A673 (cell line): Measurements from ENCODE around the gene EHD4. TPM values are rescaled to one million over a fixed set of nuclear protein-coding genes. Genes with fewer than 3 reads are reported as not detected.
A peak's percentile ranks its signal among the peaks of the same experiment; 100 is the strongest.

Experiments used
- BruUV-seq: library from RNA; stranded (reverse); fragments of 400-500 nt; replicated peaks from 2 replicates; lab custom pipeline; 2021; lab: Mats Ljungman, UMichigan
- CTCF ChIA-PET: fragments of 300-600 bp; sonication (Branson Sonifier 250); formaldehyde crosslinking; loops from one replicate; lab custom pipeline; 2022; ENCODE audit warnings: antibody characterized with exemption; lab: Charles Lee
- POLR2A ChIA-PET: fragments of 300-600 bp; sonication (Branson Sonifier 250); formaldehyde crosslinking; loops from one replicate; lab custom pipeline; 2022; ENCODE audit warnings: antibody characterized with exemption; ENCODE audit not compliant: low non-redundant PET; lab: Charles Lee
- DNase-seq: peaks from one replicate; pipeline ENCODE4 v3.0.0-alpha.2; 2015; ENCODE audit warnings: low spot score
- H3K27ac ChIP-seq: fragments of 200-600 bp; sonication (generic); 2 replicates; pipeline ENCODE4 v1.5.1; 2016; ENCODE audit warnings: mixed run types, low read depth, mild to moderate bottlenecking, mixed read lengths, antibody characterized with exemption, low read length; ENCODE audit not compliant: poor library complexity, severe bottlenecking
- H3K27me3 ChIP-seq: fragments of 200-600 bp; sonication (generic); replicated peaks from 2 replicates; pipeline ENCODE4 v1.6.1; 2017; ENCODE audit warnings: mixed run types, low read depth, mild to moderate bottlenecking, mixed read lengths, antibody characterized with exemption, low read length; ENCODE audit not compliant: insufficient read depth, poor library complexity
- H3K36me3 ChIP-seq: fragments of 200-600 bp; sonication (generic); 2 replicates; pipeline ENCODE4 v1.6.1; 2016; ENCODE audit warnings: mixed run types, mild to moderate bottlenecking, mixed read lengths, antibody characterized with exemption, low read length; ENCODE audit not compliant: insufficient read depth, poor library complexity, severe bottlenecking
- H3K4me1 ChIP-seq: fragments of 200-600 bp; sonication (generic); 2 replicates; pipeline ENCODE4 v1.6.1; 2017; ENCODE audit warnings: mixed run types, mild to moderate bottlenecking, mixed read lengths, antibody characterized with exemption, low read length; ENCODE audit not compliant: insufficient read depth, poor library complexity, severe bottlenecking
- H3K4me3 ChIP-seq: fragments of 200-600 bp; sonication (generic); 2 replicates; pipeline ENCODE4 v1.5.1; 2016; ENCODE audit warnings: low read depth, mixed run types, mild to moderate bottlenecking, mixed read lengths, low read length; ENCODE audit not compliant: poor library complexity, severe bottlenecking
- H3K9me3 ChIP-seq: fragments of 200-600 bp; sonication (generic); 2 replicates; pipeline ENCODE4 v1.6.1; 2016; ENCODE audit warnings: mixed run types, low read depth, mild to moderate bottlenecking, mixed read lengths, antibody characterized with exemption, low read length; ENCODE audit not compliant: poor library complexity, severe bottlenecking
- CTCF ChIP-seq: fragments of 300-800, 200-600 bp; sonication (generic); conservative IDR thresholded peaks from 2 replicates; pipeline ENCODE4 v1.5.1; 2017; ENCODE audit warnings: low read depth, mild to moderate bottlenecking, antibody characterized with exemption, low read length, moderate library complexity, mixed read lengths
- EZH2 ChIP-seq: fragments of 200-600 bp; sonication (generic); IDR thresholded peaks from 2 replicates; pipeline ENCODE4 v1.6.1; 2017; ENCODE audit warnings: borderline replicate concordance, low read depth, mild to moderate bottlenecking, mixed read lengths, antibody characterized with exemption, low read length; ENCODE audit not compliant: poor library complexity, severe bottlenecking
- intact Hi-C: fragments of 100-400 bp; cut with micrococcal nuclease; formaldehyde crosslinking; loops from one replicate; pipeline ENCODE4 v1.10.0; 2022; ENCODE audit not compliant: unreplicated experiment
- total RNA-seq: library from RNA; stranded (reverse); gene quantifications from 2 replicates; pipeline ENCODE4 v1.2.3, GENCODE V29; 2021

EHD4 gene
- total RNA-seq, 1 experiment from 2014 or later: 29.4 TPM

- no TSS peak for BruUV-seq
- no peak for TF ChIP-seq CTCF
- no peak for TF ChIP-seq EZH2
- Histone ChIP-seq H3K27ac (no peak overlapping the region), H3K4me1 (peaks cover 13% of the 10 kb centered on the region), H3K27me3 (no peaks in the 10 kb centered on the region), H3K9me3 (no peaks in the 10 kb centered on the region), H3K36me3 (no peaks in the 10 kb centered on the region), H3K4me3 (no peak overlapping the region)
- intact Hi-C loops: no loop called here
- ChIA-PET POLR2A (no interaction called here), CTCF (no interaction called here)
- no peak for DNase-seq
Observed at GRCh38 chr15:41945731-41946130, 26.6 kb downstream of the EHD4 start.

DNA sequence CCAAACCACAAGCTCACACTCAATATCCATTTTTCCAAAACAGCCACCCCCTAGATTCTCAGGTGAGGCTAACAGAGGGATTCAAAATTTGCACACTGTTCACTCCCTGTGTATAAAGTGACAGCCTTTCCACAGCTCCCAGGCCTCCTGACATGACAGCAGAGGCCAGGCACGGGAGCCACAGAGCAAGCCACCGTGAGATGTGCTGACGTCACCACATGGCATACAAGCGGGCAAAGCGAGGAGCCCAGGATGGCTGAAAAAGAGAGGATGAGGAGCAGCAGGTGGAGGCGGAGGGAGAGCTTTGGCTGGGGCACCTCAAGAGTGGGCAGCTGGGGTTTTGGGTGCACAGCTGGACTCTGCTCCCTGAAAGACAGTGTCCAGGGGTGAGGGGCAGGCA lies 27.1 kb downstream of the EHD4 start:
- Histone ChIP-seq H3K4me1 (peaks cover 13% of the 10 kb centered on the region), H3K27ac (no peak overlapping the region), H3K27me3 (no peaks in the 10 kb centered on the region), H3K36me3 (no peaks in the 10 kb centered on the region), H3K4me3 (no peak overlapping the region), H3K9me3 (no peaks in the 10 kb centered on the region)
- TF ChIP-seq CTCF (no peak), EZH2 (no peak)
- BruUV-seq: no TSS peak
- POLR2A ChIA-PET: no interaction called here
- no peak for DNase-seq
- intact Hi-C loops: no loop called here
- CTCF ChIA-PET: no interaction called here

DNA sequence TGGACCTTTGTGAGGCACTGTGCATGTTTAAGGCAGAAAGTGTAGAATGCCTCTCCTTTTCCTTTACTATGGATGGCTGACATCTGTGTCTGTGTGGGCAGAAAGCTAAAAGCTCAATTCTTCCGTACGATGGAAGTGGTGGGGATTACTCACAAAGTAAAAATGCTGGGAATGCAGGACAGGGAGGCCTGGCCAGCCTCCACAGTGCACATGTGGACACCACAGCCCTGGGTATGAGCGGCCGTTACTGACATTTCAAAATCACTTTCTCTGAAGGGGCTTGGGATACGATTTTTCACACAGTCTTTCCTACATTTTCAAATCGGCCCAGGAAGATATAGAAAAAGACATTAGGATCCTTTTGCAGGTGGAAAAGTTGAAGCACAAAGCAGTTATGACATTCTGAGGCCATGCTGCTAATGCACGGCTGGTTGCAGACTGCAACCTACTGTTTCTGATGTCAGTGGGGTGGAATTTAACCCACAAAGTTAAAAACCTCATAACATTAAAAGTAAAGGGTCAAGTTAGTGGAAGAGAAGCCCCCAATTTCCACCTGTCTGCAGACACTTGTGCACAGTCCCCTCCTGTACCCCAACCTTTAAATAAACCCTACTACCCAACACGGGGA lies 27.9 kb downstream of the EHD4 start:
- CTCF ChIA-PET: no interaction called here
- no TSS peak for BruUV-seq
- intact Hi-C loops: no loop called here
- Histone ChIP-seq H3K4me3 (no peak overlapping the region), H3K27me3 (no peaks in the 10 kb centered on the region), H3K27ac (peak overlapping the region; percentile 64), H3K9me3 (no peaks in the 10 kb centered on the region), H3K36me3 (no peaks in the 10 kb centered on the region), H3K4me1 (peaks cover 13% of the 10 kb centered on the region)
- POLR2A ChIA-PET: no interaction called here
- TF ChIP-seq CTCF: no peak
- no peak for TF ChIP-seq EZH2
- DNase-seq: peak; percentile 67
